ENCODE measurements around the gene CPT1B. TPM values are rescaled to one million over a fixed set of nuclear protein-coding genes. Genes with fewer than 3 reads are reported as not detected.

CPT1B gene
- total RNA-seq, 2 experiments from 2014 or later = 42.9 to 43.7 TPM

- peaks cover 25% of the 10 kb centered on the region for H3K4me1 Mint-ChIP-seq (ENCODE audit: low read depth)
- DNase-seq (peak; percentile 99), ATAC-seq (peak; percentile 59)
- CTCF ChIA-PET = interaction anchor here (0.6 to 4.3 kb wide), 49 partner anchors 10 to 563 kb away, joined by 3 to 80 read pairs (median 4); partner anchors contain the start of genes ARSA, CHKB, HDAC10 and KLHDC7B
- no peak for TF ChIP-seq CTCF (IDR thresholded peaks at IDR 0.05)
- intact Hi-C loops (cut with micrococcal nuclease) = loop anchor here (5.0 kb wide), 1 partner anchor 57 kb away; the partner anchor contains the start of gene CHKB
- H3K27ac Mint-ChIP-seq = peak within 1 kb of the TSS; percentile 88
- H3K9me3 Mint-ChIP-seq = no peaks in the 10 kb centered on the region
- H3K4me3 Mint-ChIP-seq = peak within 1 kb of the TSS; percentile 94
- H3K27me3 Mint-ChIP-seq = no peaks in the 10 kb centered on the region
- H3K36me3 Mint-ChIP-seq (ENCODE audit: low read depth) = peaks cover 28% of the 10 kb centered on the region
- POLR2A ChIA-PET = interaction anchor here (0.8 to 6.7 kb wide), 37 partner anchors 10 to 335 kb away, joined by 3 to 175 read pairs (median 4); partner anchors contain the start of genes ADM2, ARSA, CHKB and CPT1B
These were observed 52.9 kb downstream of the CPT1B start, which contains the start of gene SCO2 for GRCh38 chr22:50525104-50525857. TSS of gene SCO2 (minus strand) at chr22:50525598. CDS start at chr22:50524411, 1,187 bp downstream.

GRCh38 chr22:50524676-50525103, 53.5 kb downstream of the CPT1B start:
- DNase-seq = no peak
- no peak for ATAC-seq
- no peak for TF ChIP-seq CTCF (IDR thresholded peaks at IDR 0.05)
- Mint-ChIP-seq H3K4me3 (peak overlapping the region; percentile 94), H3K4me1 (ENCODE audit: low read depth) (peaks cover 25% of the 10 kb centered on the region), H3K27ac (peak overlapping the region; percentile 86), H3K36me3 (ENCODE audit: low read depth) (peaks cover 32% of the 10 kb centered on the region), H3K27me3 (no peaks in the 10 kb centered on the region), H3K9me3 (no peaks in the 10 kb centered on the region)
- intact Hi-C loops (cut with micrococcal nuclease) = loop anchor here (5.0 kb wide), 1 partner anchor 58 kb away; the partner anchor contains the start of gene CHKB
- ChIA-PET CTCF (interaction anchor here (1.3 to 4.3 kb wide), 16 partner anchors 10 to 318 kb away, joined by 3 to 80 read pairs (median 14); partner anchors contain the start of genes HDAC10, KLHDC7B, LMF2 and MAPK12), POLR2A (interaction anchor here (0.8 to 6.7 kb wide), 20 partner anchors 9 to 334 kb away, joined by 3 to 175 read pairs (median 14); partner anchors contain the start of genes CHKB, HDAC10, KLHDC7B and LMF2)

GRCh38 chr22:50523806-50524675, 54.2 kb downstream of the CPT1B start:
- H3K4me1 Mint-ChIP-seq (ENCODE audit: low read depth) = peaks cover 25% of the 10 kb centered on the region
- H3K27me3 Mint-ChIP-seq = no peaks in the 10 kb centered on the region
- no peak for TF ChIP-seq CTCF (IDR thresholded peaks at IDR 0.05)
- peaks cover 36% of the 10 kb centered on the region for H3K36me3 Mint-ChIP-seq (ENCODE audit: low read depth)
- H3K4me3 Mint-ChIP-seq = peak overlapping the region; percentile 94
- peak overlapping the region; percentile 86 for H3K27ac Mint-ChIP-seq
- ATAC-seq (no peak), DNase-seq (no peak)
- ChIA-PET CTCF (interaction anchor here (1.4 to 4.3 kb wide), 10 partner anchors 9 to 318 kb away, joined by 3 to 80 read pairs (median 21); partner anchors contain the start of genes KLHDC7B, LMF2, NCAPH2 and SYCE3), POLR2A (interaction anchor here (0.8 to 6.7 kb wide), 16 partner anchors 8 to 333 kb away, joined by 3 to 175 read pairs (median 20); partner anchors contain the start of genes CHKB, KLHDC7B, LMF2 and NCAPH2)
- intact Hi-C loops (cut with micrococcal nuclease) = no loop called here
- H3K9me3 Mint-ChIP-seq = no peaks in the 10 kb centered on the region

- ATAC-seq (no peak), DNase-seq (no peak)
- Mint-ChIP-seq H3K36me3 (ENCODE audit: low read depth) (peaks cover 31% of the 10 kb centered on the region), H3K9me3 (no peaks in the 10 kb centered on the region), H3K4me1 (ENCODE audit: low read depth) (peaks cover 23% of the 10 kb centered on the region), H3K4me3 (peak overlapping the region; percentile 94), H3K27me3 (no peaks in the 10 kb centered on the region), H3K27ac (no peak overlapping the region)
- ChIA-PET CTCF (no interaction called here), POLR2A (interaction anchor here (0.8 to 5.8 kb wide), 7 partner anchors 8 to 97 kb away, joined by 3 to 111 read pairs (median 21); partner anchors contain the start of genes LMF2, NCAPH2, SBF1 and SYCE3)
- intact Hi-C loops (cut with micrococcal nuclease) = no loop called here
- TF ChIP-seq CTCF (IDR thresholded peaks at IDR 0.05) = no peak
These were observed 54.8 kb downstream of the CPT1B start for GRCh38 chr22:50523458-50523805.

Data from activated CD8-positive, alpha-beta T cell treated with anti-CD3 and anti-CD28 coated beads for 36 hours (primary cell).